ENCODE measurements around the gene LGMN.

DNA sequence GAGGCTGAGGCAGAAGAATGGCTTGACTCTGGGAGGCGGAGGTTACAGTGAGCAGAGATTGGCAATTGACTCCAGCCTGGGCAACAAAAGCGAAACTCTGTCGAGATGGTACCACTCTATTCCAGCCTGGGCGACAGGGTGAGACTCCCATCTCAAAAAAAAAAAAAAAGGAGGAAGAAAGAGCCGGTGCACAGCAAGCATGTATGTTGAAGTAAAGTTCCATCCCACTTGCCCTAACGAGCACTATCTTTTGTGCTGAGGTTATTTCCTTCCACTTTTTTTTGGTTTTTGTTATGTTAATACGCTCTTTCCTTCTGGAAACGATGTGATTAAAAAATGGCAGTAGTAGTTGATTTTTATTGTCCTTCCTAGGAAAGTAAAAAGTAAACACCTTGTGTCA is 26.1 kb upstream of the LGMN start:
- TF ChIP-seq, protein P1, sequence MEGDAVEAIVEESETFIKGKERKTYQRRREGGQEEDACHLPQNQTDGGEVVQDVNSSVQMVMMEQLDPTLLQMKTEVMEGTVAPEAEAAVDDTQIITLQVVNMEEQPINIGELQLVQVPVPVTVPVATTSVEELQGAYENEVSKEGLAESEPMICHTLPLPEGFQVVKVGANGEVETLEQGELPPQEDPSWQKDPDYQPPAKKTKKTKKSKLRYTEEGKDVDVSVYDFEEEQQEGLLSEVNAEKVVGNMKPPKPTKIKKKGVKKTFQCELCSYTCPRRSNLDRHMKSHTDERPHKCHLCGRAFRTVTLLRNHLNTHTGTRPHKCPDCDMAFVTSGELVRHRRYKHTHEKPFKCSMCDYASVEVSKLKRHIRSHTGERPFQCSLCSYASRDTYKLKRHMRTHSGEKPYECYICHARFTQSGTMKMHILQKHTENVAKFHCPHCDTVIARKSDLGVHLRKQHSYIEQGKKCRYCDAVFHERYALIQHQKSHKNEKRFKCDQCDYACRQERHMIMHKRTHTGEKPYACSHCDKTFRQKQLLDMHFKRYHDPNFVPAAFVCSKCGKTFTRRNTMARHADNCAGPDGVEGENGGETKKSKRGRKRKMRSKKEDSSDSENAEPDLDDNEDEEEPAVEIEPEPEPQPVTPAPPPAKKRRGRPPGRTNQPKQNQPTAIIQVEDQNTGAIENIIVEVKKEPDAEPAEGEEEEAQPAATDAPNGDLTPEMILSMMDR (IDR thresholded peaks at IDR 0.05; ENCODE audit: poor library complexity): no peak
- no peak for TF ChIP-seq EZH2 (IDR thresholded peaks at IDR 0.05; ENCODE audit: borderline replicate concordance)

Data from hepatocyte (in vitro differentiated cells).